T47D (cell line): Measurements from ENCODE around the gene NINJ2.

Source experiments
- DNase-seq, 2 experiments: peaks; one replicate each; pipeline versions ENCODE4 v3.0.0 to v3.0.0-alpha.2; 2011 to 2012; ENCODE audit warnings: low read depth in 1 of 2, low spot score in 1 of 2
- JUND ChIP-seq: IDR thresholded peaks from 2 replicates; pipeline ENCODE4 v1.6.1; 2012; ENCODE audit warnings: low read depth
- in situ Hi-C: cut with HindIII; loops from 2 replicates; pipeline ENCODE4 v1.10.0; 2016; ENCODE audit warnings: low sequenced_read_pairs, low pct_unique_long_range_greater_than_20kb

Gene NINJ2

DNA sequence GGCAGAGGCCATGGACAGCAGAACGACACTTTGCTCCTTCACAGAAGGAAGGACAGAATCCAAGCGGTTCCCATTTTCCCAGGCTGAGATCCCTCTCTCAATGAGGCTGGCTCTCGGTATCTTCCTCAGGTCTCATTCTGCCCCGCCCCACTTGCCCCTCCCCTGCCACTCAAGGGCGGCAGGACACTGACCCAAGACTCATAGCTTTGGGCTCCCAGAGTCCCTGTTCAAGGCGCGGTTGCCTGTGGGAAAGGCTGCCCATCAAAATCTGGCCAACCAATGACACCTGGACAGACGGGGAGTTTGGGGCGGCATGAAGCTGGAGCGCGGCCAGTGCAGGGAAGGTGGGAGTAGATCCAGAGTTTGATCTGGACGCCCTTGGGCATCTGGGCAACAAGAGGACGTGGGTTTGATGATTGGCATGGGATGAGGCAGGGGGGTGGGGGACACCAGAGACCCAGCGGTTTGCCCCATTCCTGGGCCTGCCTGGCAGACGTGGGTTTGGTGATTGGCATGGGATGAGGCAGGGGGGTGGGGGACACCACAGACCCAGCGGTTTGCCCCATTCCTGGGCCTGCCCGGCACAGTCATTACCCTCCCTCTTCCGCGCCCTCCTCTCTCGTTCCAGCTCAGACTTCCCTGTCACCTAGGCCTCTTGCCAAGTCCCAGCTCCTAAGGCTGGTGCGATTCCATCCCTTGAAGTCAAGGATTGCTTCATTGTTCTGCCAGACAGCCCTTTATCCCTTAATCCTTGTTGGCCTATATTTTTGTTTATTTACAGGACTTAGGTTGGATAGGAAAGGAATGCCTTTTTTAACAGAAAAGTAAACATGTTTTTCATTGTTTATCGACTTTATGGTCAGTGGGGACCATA, 92.1 kb downstream of the NINJ2 start:
- peak; percentile 80; the same call in 1 of the 2 replicates for TF ChIP-seq JUND
- DNase-seq = peak; percentile 56 to 95
- in situ Hi-C loops = no loop called here

DNA sequence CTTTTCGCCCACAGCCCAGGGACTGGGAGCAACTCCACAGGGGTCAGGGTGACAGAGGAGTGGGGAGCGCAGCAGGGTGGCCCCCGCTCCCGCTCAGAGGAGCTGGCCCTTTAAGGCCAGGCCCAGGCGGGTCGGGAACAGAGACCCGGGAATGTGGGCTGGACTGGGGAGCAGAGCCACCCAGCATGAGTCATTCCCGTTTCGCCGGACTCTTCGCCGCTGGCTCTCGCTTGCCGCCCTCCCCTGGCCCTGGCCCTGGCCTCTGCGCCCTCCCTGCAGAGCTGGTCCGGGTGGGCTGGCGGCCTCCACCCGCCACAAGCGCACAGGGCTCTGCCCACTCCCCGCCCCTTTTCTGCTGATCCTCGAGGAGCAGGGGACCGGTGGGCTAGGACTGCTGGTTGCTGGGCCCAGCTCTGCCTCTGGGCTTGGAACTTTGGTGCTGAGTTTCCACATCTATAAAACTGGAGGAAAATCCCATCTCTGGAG, 92.8 kb downstream of the NINJ2 start:
- in situ Hi-C loops = no loop called here
- no peak; the same call in 1 of the 2 replicates for TF ChIP-seq JUND
- peak; percentile 86 to 91 for DNase-seq

DNA sequence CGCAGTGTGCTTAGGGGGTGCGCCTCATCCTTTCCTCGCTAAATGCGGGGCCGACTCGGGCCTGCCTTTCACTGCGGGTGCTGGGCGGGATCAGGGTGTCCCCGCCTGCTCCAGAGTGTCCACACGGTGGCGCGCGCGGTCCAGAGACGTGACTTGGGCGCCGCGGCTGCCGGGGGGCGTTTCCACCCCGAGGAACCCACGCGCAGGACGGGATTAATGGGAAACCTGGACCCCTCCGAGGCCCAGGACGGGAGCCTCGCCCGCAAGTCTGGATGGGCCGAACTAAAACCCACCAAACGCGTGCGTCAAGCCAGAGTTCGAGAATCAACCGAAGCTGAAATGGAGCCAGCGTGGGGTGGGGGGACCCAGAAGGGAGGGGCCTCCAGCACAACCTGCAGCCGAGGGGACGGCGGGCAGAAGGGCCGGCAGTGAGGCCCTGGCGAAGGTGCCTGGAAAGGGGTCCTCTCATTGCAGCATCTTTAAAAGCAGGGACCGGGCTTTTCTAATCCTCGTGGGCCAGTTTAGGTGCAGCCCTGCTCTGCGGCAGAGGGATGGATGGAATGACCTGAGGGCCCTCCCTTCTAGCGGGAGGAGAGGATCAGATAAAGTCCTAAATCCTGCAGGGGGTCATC, 93.3 kb downstream of the NINJ2 start:
- TF ChIP-seq JUND = no peak
- in situ Hi-C loops = no loop called here
- peak; percentile 87 to 90 for DNase-seq

DNA sequence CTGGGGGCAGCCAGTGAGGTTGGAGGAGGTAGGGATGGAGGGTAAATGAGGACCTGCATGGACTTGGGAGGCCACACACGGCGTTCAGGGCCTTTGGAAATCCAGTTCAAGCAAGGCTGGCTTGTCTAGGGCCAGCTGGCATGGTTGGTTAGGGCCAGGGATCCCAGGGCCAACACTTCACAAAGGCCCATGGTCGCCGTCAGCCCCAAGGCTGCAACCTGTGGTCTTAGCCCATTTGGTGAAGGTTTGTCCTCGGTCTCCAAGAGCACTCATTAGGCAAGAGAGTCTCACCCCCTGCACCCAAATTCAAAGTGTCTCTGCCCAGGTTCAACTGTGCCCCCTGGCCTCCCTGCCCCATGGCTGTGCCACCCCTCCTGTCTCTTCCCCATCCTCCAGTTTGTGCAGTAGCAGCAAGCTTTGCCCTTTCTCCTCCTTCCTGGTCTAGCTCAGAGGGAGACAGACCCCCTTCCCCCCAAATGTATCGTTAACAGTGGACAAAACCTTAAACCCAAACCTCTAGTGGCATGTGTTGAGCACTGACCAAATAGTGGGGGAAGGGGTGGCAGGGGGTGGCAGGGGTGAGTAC, 94.1 kb downstream of the NINJ2 start:
- in situ Hi-C loops = no loop called here
- DNase-seq = no peak
- TF ChIP-seq JUND = no peak

DNA sequence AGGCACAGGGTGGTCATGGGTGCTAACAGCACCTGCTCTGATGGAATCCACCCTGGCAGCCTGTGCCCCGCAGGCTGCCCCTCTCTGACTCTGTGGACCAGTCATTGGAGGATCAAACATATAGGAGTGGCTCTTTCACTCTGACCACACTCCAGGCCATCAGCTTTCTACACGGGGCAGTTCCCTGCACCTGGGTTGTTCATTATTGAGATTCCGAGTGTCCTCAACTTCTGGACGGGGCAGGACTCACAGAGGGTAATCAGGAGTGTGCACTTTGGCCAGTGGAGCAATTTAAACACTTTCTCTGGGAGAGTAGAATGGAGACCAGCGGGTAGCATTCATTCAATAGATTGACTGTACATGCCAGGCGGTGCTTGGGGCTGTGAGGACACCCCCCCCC, 94.8 kb downstream of the NINJ2 start:
- in situ Hi-C loops = no loop called here
- DNase-seq = no peak
- no peak for TF ChIP-seq JUND

DNA sequence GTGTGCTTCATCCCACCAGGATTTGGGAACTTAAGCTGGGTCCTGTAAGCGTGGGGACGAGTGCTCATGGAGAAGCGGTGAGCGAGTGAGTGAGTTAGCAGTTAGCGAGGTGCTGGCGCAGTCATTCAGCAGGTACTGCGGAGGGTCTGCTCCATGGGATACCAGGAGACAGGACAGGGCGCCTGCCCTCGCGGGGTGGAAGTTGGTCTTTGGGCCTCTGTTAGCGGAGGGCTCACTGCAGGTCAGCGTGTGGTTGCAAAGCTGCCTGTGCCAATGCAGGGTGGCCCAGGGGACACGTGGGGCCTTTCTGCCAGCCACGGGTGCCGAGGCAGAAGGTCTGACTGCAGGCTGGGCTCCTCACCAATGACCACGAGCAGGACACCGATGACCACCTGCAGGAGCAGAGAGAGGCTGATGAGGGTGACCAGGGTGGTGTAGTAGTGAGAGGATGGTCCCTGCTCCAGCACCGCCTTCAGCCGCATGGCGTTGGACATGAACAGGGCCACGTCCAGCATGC, 97.6 kb downstream of the NINJ2 start:
- in situ Hi-C loops = no loop called here

DNA sequence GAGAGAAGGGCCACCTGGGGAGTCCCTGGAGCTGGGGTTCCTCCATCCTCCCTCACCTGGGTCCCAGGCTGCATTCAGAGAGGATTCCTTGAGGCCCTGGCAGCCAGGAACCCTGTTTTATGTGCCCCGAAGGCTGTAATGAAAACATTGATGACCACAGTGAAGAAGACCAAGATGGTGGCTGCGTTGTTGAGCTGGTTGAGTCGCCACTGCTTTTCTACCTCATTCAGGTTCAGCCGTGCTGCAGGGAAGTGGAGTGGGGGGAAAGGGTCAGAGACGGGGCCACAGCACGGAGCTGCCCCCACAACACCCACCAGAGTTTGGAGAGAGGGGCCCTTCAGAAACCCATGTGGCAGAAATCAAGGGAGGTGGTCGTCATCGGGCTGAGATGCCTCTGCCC, 98.1 kb downstream of the NINJ2 start:
- TF ChIP-seq JUND = no peak
- no peak for DNase-seq
- in situ Hi-C loops = no loop called here

More for the DNA sequence above, 97.6 kb downstream of the NINJ2 start:
- no peak for TF ChIP-seq JUND
- no peak for DNase-seq

DNA sequence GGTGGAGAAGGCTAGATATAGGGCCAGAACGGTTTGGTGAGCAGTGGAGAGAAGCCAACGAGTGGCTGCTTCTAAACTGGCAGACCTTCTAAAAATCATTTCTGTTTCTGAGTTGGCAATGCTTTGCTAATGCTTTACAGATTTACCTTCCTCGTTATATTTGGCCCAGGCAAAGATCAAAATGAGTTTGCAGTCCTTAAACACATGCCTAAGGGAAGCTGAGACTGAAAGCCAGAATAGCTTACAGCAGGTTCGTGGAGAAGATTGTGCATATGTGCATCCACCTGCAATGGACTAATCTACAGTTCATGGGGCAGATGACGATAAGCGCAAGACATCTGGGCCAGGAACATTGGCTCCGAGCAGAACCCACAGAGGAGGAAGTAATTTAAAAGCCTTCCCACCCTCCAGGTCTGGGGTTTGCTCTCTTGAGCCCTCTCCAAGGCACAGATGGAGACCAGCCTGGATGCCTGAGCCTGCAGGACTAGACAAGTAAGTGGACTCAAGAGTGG, 99.4 kb downstream of the NINJ2 start:
- DNase-seq = no peak
- in situ Hi-C loops = no loop called here
- TF ChIP-seq JUND = no peak

DNA sequence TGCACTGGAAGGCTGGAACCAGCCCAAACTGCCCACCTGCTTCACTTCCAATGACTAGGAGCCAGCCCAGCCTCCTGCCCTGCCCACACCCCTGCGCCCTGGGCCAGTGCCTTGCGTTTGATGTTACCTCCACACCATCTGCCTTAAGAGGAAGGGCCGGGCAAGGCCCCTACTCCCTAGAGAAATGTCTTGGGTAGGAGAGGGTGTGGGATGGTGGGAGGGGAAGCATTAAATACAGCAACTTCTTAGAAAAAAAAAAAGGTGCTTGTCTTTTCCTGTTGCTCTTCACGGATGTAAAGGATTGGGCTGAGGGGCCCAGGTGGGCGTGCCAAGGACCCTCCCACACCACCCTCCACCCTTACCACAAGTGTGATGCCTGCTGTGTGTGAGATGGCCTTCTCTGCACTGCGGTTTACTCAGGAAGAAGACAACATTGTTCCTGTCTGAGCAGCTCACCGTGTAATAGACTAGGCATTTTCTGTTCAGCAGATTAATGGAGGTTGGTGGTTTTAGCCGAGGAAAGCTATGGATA, 99.9 kb downstream of the NINJ2 start:
- TF ChIP-seq JUND = no peak
- DNase-seq = no peak
- in situ Hi-C loops = no loop called here

DNA sequence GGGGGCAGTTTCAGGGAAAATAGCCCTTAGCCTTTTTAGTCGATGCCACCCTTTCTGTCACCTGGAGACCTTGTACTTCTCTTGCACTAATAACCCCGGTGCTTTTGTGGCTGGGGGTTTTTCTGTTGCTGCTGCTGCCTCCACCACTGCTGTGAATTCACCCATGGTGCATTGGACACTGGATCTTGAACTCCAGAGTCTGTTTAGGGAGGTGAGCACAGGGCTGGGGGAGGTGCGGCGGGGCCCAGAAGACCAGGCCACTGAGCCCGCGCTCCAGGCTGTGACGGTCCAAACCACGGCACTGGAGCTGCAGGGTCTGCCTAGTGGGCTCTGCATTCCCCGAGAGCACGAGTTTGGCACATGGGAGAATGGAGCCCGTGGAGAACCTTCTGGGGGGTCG, 100.6 kb downstream of the NINJ2 start:
- no peak for TF ChIP-seq JUND
- in situ Hi-C loops = no loop called here
- no peak for DNase-seq

DNA sequence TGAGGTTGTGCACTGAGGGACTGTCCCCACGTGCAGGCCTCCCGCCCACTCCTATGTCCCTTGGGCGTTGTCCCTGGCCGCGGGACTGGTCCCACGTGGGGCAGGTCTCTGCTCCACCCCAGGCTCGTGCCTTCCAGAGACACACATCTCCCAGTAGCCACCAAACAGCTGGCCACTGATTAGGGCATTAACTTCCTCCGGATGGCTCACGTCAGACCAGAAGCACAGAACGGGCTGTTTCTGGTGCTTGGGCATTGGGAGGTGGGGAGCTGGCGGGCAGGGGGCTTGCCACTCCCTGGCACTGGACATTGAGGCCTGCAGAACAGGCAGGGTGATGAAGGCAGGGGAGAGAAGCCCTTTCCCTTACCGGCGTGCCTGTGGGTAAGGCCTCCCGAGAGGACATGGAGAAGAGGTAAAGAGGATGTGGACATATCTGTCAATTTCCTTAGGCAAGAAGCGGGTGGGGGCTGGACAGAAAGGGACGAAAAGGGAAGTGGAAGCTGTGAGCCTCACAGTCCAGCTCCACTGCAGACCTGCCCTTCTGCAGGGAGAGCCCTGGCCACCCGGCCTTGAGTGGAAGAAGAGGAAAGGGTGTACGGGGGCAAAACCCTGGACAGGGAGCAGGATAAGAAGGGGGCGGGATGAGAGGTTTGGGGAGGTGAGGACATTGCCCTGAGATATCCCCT, 101.2 kb downstream of the NINJ2 start:
- TF ChIP-seq JUND = no peak
- in situ Hi-C loops = no loop called here

DNA sequence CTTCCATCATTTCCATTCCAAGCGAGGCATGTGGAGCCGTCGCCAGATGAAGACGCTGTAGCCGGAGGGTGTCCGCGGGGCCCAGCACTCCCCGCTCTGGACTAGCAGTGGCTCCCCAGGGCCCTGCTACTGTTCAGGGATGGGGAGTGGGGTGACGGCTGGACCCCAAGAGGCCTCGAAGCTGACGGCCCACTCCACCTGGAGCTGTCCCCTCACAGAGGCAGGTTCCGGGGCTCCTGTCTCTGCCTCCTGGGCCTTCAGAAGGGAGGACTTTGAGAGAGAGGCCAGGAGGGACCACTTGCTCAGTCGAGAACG, 101.9 kb downstream of the NINJ2 start:
- no peak for TF ChIP-seq JUND
- no peak for DNase-seq
- in situ Hi-C loops = no loop called here

More for the DNA sequence above, 101.2 kb downstream of the NINJ2 start:
- no peak for DNase-seq
